T-helper 22 cell (primary cell): ENCODE data around the gene BAIAP2.
"Not testable (repeated sequence)": the region's sequence is repeated elsewhere in the genome, so short reads cannot be mapped to it uniquely, and the experiment has no call there.

Experiments
- DNase-seq: peaks from one replicate; pipeline ENCODE4 v3.0.0-alpha.2; 2020; ENCODE audit warnings: low read depth

The BAIAP2 gene

GRCh38 chr17:81002013-81002384 lies 33.0 kb upstream of the BAIAP2 start:
- no peak for DNase-seq

GRCh38 chr17:81002409-81003361 lies 32.3 kb upstream of the BAIAP2 start:
- DNase-seq, result no peak

GRCh38 chr17:81003711-81004475 lies 31.1 kb upstream of the BAIAP2 start:
- no peak for DNase-seq

- no peak for DNase-seq
These were observed 28.1 kb upstream of the BAIAP2 start for GRCh38 chr17:81006891-81007290.

GRCh38 chr17:81008140-81008539 lies 26.8 kb upstream of the BAIAP2 start:
- no peak for DNase-seq

GRCh38 chr17:81009136-81009535 lies 25.8 kb upstream of the BAIAP2 start:
- no peak for DNase-seq

GRCh38 chr17:81010935-81011334 lies 24.0 kb upstream of the BAIAP2 start:
- no peak for DNase-seq

GRCh38 chr17:81011951-81012350 lies 23.0 kb upstream of the BAIAP2 start:
- DNase-seq, result no peak

- DNase-seq, result no peak
These were observed 22.1 kb upstream of the BAIAP2 start for GRCh38 chr17:81012574-81013447.

- no peak for DNase-seq
These were observed 21.3 kb upstream of the BAIAP2 start for GRCh38 chr17:81013642-81014041.

- no peak for DNase-seq
These were observed 19.8 kb upstream of the BAIAP2 start for GRCh38 chr17:81015136-81015535.

GRCh38 chr17:81016575-81016974 lies 18.4 kb upstream of the BAIAP2 start:
- no peak for DNase-seq

- DNase-seq, result not testable (repeated sequence)
These were observed 17.6 kb upstream of the BAIAP2 start for GRCh38 chr17:81017330-81017729.

- DNase-seq, result no peak
These were observed 16.7 kb upstream of the BAIAP2 start for GRCh38 chr17:81018044-81018802.

- DNase-seq, result no peak
These were observed 15.1 kb upstream of the BAIAP2 start for GRCh38 chr17:81019563-81020442.

GRCh38 chr17:81020443-81020766 lies 14.5 kb upstream of the BAIAP2 start:
- no peak for DNase-seq

- DNase-seq, result no peak
These were observed 14.0 kb upstream of the BAIAP2 start for GRCh38 chr17:81020767-81021497.

GRCh38 chr17:81021531-81022343 lies 13.2 kb upstream of the BAIAP2 start:
- no peak for DNase-seq

GRCh38 chr17:81022344-81022676 lies 12.6 kb upstream of the BAIAP2 start:
- no peak for DNase-seq
